SK-N-SH (cell line): ENCODE results near the gene SNED1. TPM values are rescaled to one million over a fixed set of nuclear protein-coding genes. Genes with fewer than 3 reads are reported as not detected.

ENCODE experiments used
- CTCF ChIA-PET: fragments of 300-600, 350-600 bp; formaldehyde crosslinking; extraction: SDS; loops from one replicate; lab custom pipeline; 2021; lab: Yijun Ruan, JAX
- POLR2A ChIA-PET: fragments of 350-600 bp; sonication (Branson Sonifier 250); formaldehyde crosslinking; extraction: SDS; loops from one replicate; lab custom pipeline; 2020; ENCODE audit warnings: antibody characterized with exemption, inconsistent platforms; lab: Yijun Ruan, JAX
- DNase-seq: peaks from one replicate; pipeline ENCODE4 v3.0.0; 2012
- H2AFZ ChIP-seq: fragments of 200-600 bp; sonication (generic); 2 replicates; pipeline ENCODE4 v1.8.1; 2016; ENCODE audit warnings: antibody characterized with exemption, mild to moderate bottlenecking, low read depth
- H3F3A ChIP-seq: fragments of 200-600 bp; sonication (generic); replicated peaks from 2 replicates; pipeline ENCODE3; 2016; ENCODE audit warnings: antibody characterized with exemption, mild to moderate bottlenecking; ENCODE audit not compliant: insufficient read depth
- H3K27ac ChIP-seq, 2 experiments: fragments of 200-500 bp in 1 of 2; fragments of 200-600 bp in 1 of 2; sonication (Bioruptor generic) in 1 of 2; sonication (generic), shearing (Covaris generic) in 1 of 2; 2 replicates each; pipeline versions ENCODE4 v1.5.1 to v1.6.1; 2014 to 2016; ENCODE audit warnings: low read depth in 2 of 2, inconsistent platforms in 1 of 2, low read length in 1 of 2, mild to moderate bottlenecking in 1 of 2, mixed read lengths in 1 of 2
- H3K27me3 ChIP-seq: fragments of 200-600 bp; sonication (generic), shearing (Covaris generic); 2 replicates; pipeline ENCODE4 v1.6.1; 2016; ENCODE audit warnings: mixed run types; ENCODE audit not compliant: insufficient read depth
- H3K36me3 ChIP-seq, 2 experiments: fragments of 200-500 bp in 1 of 2; fragments of 200-600 bp in 1 of 2; sonication (Bioruptor generic) in 1 of 2; sonication (generic) in 1 of 2; replicated peaks in 1 of 2; 2 replicates each; pipeline versions ENCODE3 to v1.5.1; 2014 to 2016; ENCODE audit warnings: low read length in 1 of 2, mild to moderate bottlenecking in 1 of 2; ENCODE audit not compliant: insufficient read depth in 2 of 2, control insufficient read depth in 1 of 2
- H3K4me1 ChIP-seq, 2 experiments: fragments of 200-500 bp in 1 of 2; fragments of 200-600 bp in 1 of 2; sonication (Bioruptor generic) in 1 of 2; sonication (generic), shearing (Covaris generic) in 1 of 2; 2 replicates each; pipeline versions ENCODE4 v1.5.1 to v1.6.1; 2014 to 2016; ENCODE audit warnings: low read depth in 1 of 2, low read length in 1 of 2, mixed run types in 1 of 2; ENCODE audit not compliant: insufficient read depth in 2 of 2, control insufficient read depth in 1 of 2
- H3K4me2 ChIP-seq: fragments of 200-600 bp; sonication (generic), shearing (Covaris generic); 2 replicates; pipeline ENCODE4 v1.6.1; 2017; ENCODE audit warnings: mixed run types
- H3K4me3 ChIP-seq, 2 experiments: fragments of 200-500 bp in 1 of 2; fragments of 200-600 bp in 1 of 2; sonication (Bioruptor generic) in 1 of 2; sonication (generic), shearing (Covaris generic) in 1 of 2; 2 replicates each; pipeline versions ENCODE4 v1.5.1 to v1.8.1; 2014 to 2016; ENCODE audit warnings: low read depth in 2 of 2, inconsistent platforms in 1 of 2, low read length in 1 of 2, mild to moderate bottlenecking in 1 of 2, mixed read lengths in 1 of 2, moderate library complexity in 1 of 2
- H3K79me2 ChIP-seq: fragments of 200-600 bp; sonication (generic); 2 replicates; pipeline ENCODE4 v1.8.1; 2017; ENCODE audit warnings: mild to moderate bottlenecking; ENCODE audit not compliant: insufficient read depth
- H3K9ac ChIP-seq: fragments of 200-600 bp; sonication (generic); 2 replicates; pipeline ENCODE4 v1.6.1; 2017; ENCODE audit warnings: mixed run types
- H3K9me2 ChIP-seq: fragments of 200-600 bp; sonication (generic); 2 replicates; pipeline ENCODE4 v1.6.1; 2017; ENCODE audit warnings: mixed run types
- H3K9me3 ChIP-seq: fragments of 200-600 bp; sonication (generic); 2 replicates; pipeline ENCODE4 v1.6.1; 2017; ENCODE audit warnings: mixed run types, mild to moderate bottlenecking, moderate library complexity
- H4K20me1 ChIP-seq: fragments of 200-600 bp; sonication (generic); 2 replicates; pipeline ENCODE4 v1.6.1; 2017; ENCODE audit warnings: mild to moderate bottlenecking, mixed run types; ENCODE audit not compliant: insufficient read depth
- CTCF ChIP-seq: fragments of 200-600 bp; sonication (generic); IDR thresholded peaks from 2 replicates; pipeline ENCODE4 v1.6.1; 2017; ENCODE audit warnings: antibody characterized with exemption, mild to moderate bottlenecking, moderate library complexity
- ELF1 ChIP-seq: IDR thresholded peaks from 2 replicates; pipeline ENCODE4 v1.4.0; 2012
- EP300 ChIP-seq, 2 experiments: IDR thresholded peaks; 2 replicates each; pipeline versions ENCODE4 v1.4.0 to v1.6.1; 2012; ENCODE audit warnings: borderline replicate concordance in 1 of 2, low read depth in 1 of 2, low read length in 1 of 2
- IRF3 ChIP-seq: fragments of 150-350 bp; IDR thresholded peaks from 2 replicates; pipeline ENCODE4 v1.6.1; 2016; ENCODE audit warnings: mild to moderate bottlenecking, low read depth, low read length
- JUND ChIP-seq: IDR thresholded peaks from 2 replicates; pipeline ENCODE4 v1.4.0; 2012
- MAX ChIP-seq: IDR thresholded peaks from 2 replicates; pipeline ENCODE4 v1.4.0; 2012; ENCODE audit warnings: low read depth
- MEF2A ChIP-seq: IDR thresholded peaks from 2 replicates; pipeline ENCODE4 v1.4.0; 2012; ENCODE audit warnings: low read depth, borderline replicate concordance
- NFIC ChIP-seq: IDR thresholded peaks from 2 replicates; pipeline ENCODE4 v1.4.0; 2012; ENCODE audit warnings: borderline replicate concordance
- PBX3 ChIP-seq: IDR thresholded peaks from 2 replicates; pipeline ENCODE4; 2012
- POLR2AphosphoS5 ChIP-seq: IDR thresholded peaks from 2 replicates; pipeline ENCODE4 v1.6.1; 2012; ENCODE audit warnings: low read depth, low read length
- RFX5 ChIP-seq: IDR thresholded peaks from 2 replicates; pipeline ENCODE4 v1.6.1; 2012; ENCODE audit warnings: mild to moderate bottlenecking, improper control_type of control experiment, low read length
- RXRA ChIP-seq: IDR thresholded peaks from 2 replicates; pipeline ENCODE4 v1.4.0; 2012; ENCODE audit warnings: low read depth, mild to moderate bottlenecking, borderline replicate concordance
- ZBTB33 ChIP-seq: IDR thresholded peaks from 2 replicates; pipeline ENCODE4 v1.4.0; 2012; ENCODE audit warnings: low read depth, borderline replicate concordance
- WGBS: methylation state at CpG from one replicate; pipeline ENCODE4 v1.1.6; 2017; ENCODE audit warnings: low lambda C conversion rate; 5-methylcytosine and 5-hydroxymethylcytosine counted together
- polyA plus RNA-seq, 3 experiments: library from polyadenylated mRNA; depleted of rRNA; stranded (reverse); fragments of >200 nt; gene quantifications; 2 replicates each; pipeline ENCODE4 v1.2.3, GENCODE V29; 2012
- TF ChIP-seq, protein P1 (sequence below): IDR thresholded peaks from 2 replicates; pipeline ENCODE4 v1.4.0; 2012; ENCODE audit warnings: low read depth, borderline replicate concordance
- TF ChIP-seq, protein P2 (sequence below): fragments of 150-350 bp; IDR thresholded peaks from 2 replicates; pipeline ENCODE4 v1.6.1; 2017; ENCODE audit warnings: antibody characterized with exemption, low read length, low read depth, borderline replicate concordance

Gene SNED1
- polyA plus RNA-seq, 1 of the 3 experiments (the other 2 are of a cell fraction) = 0.03 TPM

DNA sequence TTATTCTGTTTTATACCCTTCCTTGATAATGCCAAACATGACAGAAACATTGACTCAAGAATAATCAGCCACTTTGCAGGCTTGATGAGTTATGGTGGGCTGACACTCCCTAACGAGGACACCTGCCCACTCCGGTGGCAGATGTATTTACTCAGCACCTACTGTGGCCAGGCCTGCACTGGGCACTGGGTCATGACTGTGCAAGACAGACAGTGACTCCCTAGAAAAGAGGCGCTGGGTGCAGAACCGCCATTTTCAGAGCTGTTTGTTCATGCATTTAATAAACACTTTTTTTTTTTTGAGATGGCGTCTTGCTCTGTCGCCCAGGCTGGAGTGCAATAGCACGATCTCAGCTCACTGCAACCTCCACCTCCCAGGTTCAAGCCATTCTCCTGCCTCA, 32.5 kb downstream of the SNED1 start:
- TF ChIP-seq IRF3 (no peak), MEF2A (no peak), EP300 (IDR thresholded peaks at IDR 0.05; ENCODE audit: borderline replicate concordance in 1 of 2, low read depth in 1 of 2, low read length in 1 of 2) (no peak), RFX5 (no peak), NFIC (no peak), ZBTB33 (no peak), CTCF (no peak), POLR2AphosphoS5 (no peak), PBX3 (no peak), ELF1 (no peak), RXRA (no peak), MAX (no peak), JUND (no peak)
- TF ChIP-seq, protein P1, sequence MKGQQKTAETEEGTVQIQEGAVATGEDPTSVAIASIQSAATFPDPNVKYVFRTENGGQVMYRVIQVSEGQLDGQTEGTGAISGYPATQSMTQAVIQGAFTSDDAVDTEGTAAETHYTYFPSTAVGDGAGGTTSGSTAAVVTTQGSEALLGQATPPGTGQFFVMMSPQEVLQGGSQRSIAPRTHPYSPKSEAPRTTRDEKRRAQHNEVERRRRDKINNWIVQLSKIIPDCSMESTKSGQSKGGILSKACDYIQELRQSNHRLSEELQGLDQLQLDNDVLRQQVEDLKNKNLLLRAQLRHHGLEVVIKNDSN = no peak
- TF ChIP-seq, protein P2, sequence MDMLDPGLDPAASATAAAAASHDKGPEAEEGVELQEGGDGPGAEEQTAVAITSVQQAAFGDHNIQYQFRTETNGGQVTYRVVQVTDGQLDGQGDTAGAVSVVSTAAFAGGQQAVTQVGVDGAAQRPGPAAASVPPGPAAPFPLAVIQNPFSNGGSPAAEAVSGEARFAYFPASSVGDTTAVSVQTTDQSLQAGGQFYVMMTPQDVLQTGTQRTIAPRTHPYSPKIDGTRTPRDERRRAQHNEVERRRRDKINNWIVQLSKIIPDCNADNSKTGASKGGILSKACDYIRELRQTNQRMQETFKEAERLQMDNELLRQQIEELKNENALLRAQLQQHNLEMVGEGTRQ = no peak
- Histone ChIP-seq H3K4me3 (no peak overlapping the region), H3K9me2 (no peaks in the 10 kb centered on the region), H4K20me1 (no peaks in the 10 kb centered on the region), H3K9me3 (0 out of 2 replicates have a peak, but pooled peaks cover 8% of the 10 kb centered on the region), H3K4me1 (no peaks in the 10 kb centered on the region), H3F3A (no peaks in the 10 kb centered on the region), H3K9ac (no peak overlapping the region), H3K4me2 (no peak overlapping the region), H3K36me3 (no peaks in the 10 kb centered on the region), H3K27ac (no peak overlapping the region), H2AFZ (no peak overlapping the region), H3K79me2 (no peaks in the 10 kb centered on the region), H3K27me3 (no peaks in the 10 kb centered on the region)
- 77% methylated on average over 7 of the region's 7 CpGs for WGBS
- ChIA-PET CTCF (no interaction called here), POLR2A (no interaction called here)
- DNase-seq = no peak
